Measurements from ENCODE around the gene AZU1.
"Not testable (repeated sequence)": the region's sequence is repeated elsewhere in the genome, so short reads cannot be mapped to it uniquely, and the experiment has no call there.

AZU1 gene

GRCh38 chr19:810883-811489 lies 16.7 kb upstream of the AZU1 start:
- DNase-seq (ENCODE audit: low spot score): no peak

GRCh38 chr19:811506-812048 lies 16.1 kb upstream of the AZU1 start:
- DNase-seq (ENCODE audit: low spot score): no peak

- DNase-seq (ENCODE audit: low spot score): no peak
Observed at GRCh38 chr19:812049-812746, 15.4 kb upstream of the AZU1 start.

GRCh38 chr19:812747-813218 lies 14.9 kb upstream of the AZU1 start:
- DNase-seq (ENCODE audit: low spot score): no peak

GRCh38 chr19:813219-814151 lies 14.2 kb upstream of the AZU1 start:
- no peak for DNase-seq (ENCODE audit: low spot score)

- no peak for DNase-seq (ENCODE audit: low spot score)
Observed at GRCh38 chr19:814152-815078, 13.2 kb upstream of the AZU1 start.

- DNase-seq (ENCODE audit: low spot score): no peak
Observed at GRCh38 chr19:815079-815774, 12.4 kb upstream of the AZU1 start.

- DNase-seq (ENCODE audit: low spot score): no peak
Observed at GRCh38 chr19:815775-816499, 11.7 kb upstream of the AZU1 start.

- DNase-seq (ENCODE audit: low spot score): no peak
Observed at GRCh38 chr19:816500-816857, 11.2 kb upstream of the AZU1 start.

GRCh38 chr19:820212-820611 lies 7.4 kb upstream of the AZU1 start:
- not testable (repeated sequence) for DNase-seq (ENCODE audit: low spot score)

GRCh38 chr19:821231-821824 lies 6.3 kb upstream of the AZU1 start:
- no peak for DNase-seq (ENCODE audit: low spot score)

GRCh38 chr19:821825-822503 lies 5.7 kb upstream of the AZU1 start, which contains the start of gene PLPPR3:
PLPPR3 (minus strand) TSS chr19:821955; CDS start chr19:821559, 396 bp downstream.
- DNase-seq (ENCODE audit: low spot score): no peak

GRCh38 chr19:823565-824121 lies 4.0 kb upstream of the AZU1 start:
- no peak for DNase-seq (ENCODE audit: low spot score)

GRCh38 chr19:824885-825284 lies 2.8 kb upstream of the AZU1 start:
- no peak for DNase-seq (ENCODE audit: low spot score)

GRCh38 chr19:825897-826644 lies 1.6 kb upstream of the AZU1 start:
- no peak for DNase-seq (ENCODE audit: low spot score)

- DNase-seq (ENCODE audit: low spot score): no peak
Observed at GRCh38 chr19:827314-827709, 325 bp upstream of the AZU1 start.

GRCh38 chr19:829129-829758 lies 1.6 kb downstream of the AZU1 start:
- DNase-seq (ENCODE audit: low spot score): no peak

Data from germinal center (tissue), 1 donor.